Activated naive CD8-positive, alpha-beta T cell treated with anti-CD3 and anti-CD28 coated beads, Interleukin-2, amount 10 ng/mL, durations not matched to agents 7 days and 5 days (primary cell): ENCODE measurements around the gene RAB8B. TPM values are rescaled to one million over a fixed set of nuclear protein-coding genes. Genes with fewer than 3 reads are reported as not detected.

Experiments
- ATAC-seq: fragments of 150-1000 bp; cut with Tn5 transposase; one replicate; pipeline ENCODE4 v1.10.0; 2021; ENCODE audit warnings: low read depth, moderate library complexity
- POLR2A ChIA-PET: fragments of 350-600 bp; sonication (Branson Sonifier 250); formaldehyde crosslinking; loops from one replicate; lab custom pipeline; 2021; ENCODE audit warnings: antibody characterized with exemption; lab: Charles Lee
- DNase-seq: peaks from one replicate; pipeline ENCODE4 v3.0.0; 2021
- H3K27ac Mint-ChIP-seq: one replicate; pipeline ENCODE4 v1.8.0; 2022; ENCODE audit warnings: mild to moderate bottlenecking, mixed read lengths
- H3K27me3 Mint-ChIP-seq: one replicate; pipeline ENCODE4 v1.8.0; 2022; ENCODE audit warnings: mild to moderate bottlenecking, moderate library complexity, mixed read lengths
- H3K36me3 Mint-ChIP-seq: one replicate; pipeline ENCODE4 v1.8.0; 2021; ENCODE audit warnings: mild to moderate bottlenecking, mixed read lengths
- H3K4me1 Mint-ChIP-seq: one replicate; pipeline ENCODE4 v1.8.0; 2021; ENCODE audit warnings: mixed read lengths
- H3K4me3 Mint-ChIP-seq: one replicate; pipeline ENCODE4 v1.8.0; 2022; ENCODE audit warnings: mild to moderate bottlenecking, moderate library complexity, mixed read lengths
- H3K9me3 Mint-ChIP-seq: one replicate; pipeline ENCODE4 v1.8.0; 2021; ENCODE audit warnings: mixed read lengths
- total RNA-seq, 2 experiments: library from RNA; stranded (reverse); gene quantifications; one replicate each; pipeline ENCODE4 v1.2.3, GENCODE V29; 2021

Gene RAB8B
- total RNA-seq, 2 experiments from 2014 or later, result 111 TPM

GRCh38 chr15:63305260-63305659, 115.9 kb downstream of the RAB8B start:
- no peak for ATAC-seq
- DNase-seq, result no peak
- Mint-ChIP-seq H3K4me1 (no peaks in the 10 kb centered on the region), H3K27ac (no peak overlapping the region), H3K27me3 (no peaks in the 10 kb centered on the region), H3K9me3 (no peaks in the 10 kb centered on the region), H3K4me3 (no peak overlapping the region), H3K36me3 (no peaks in the 10 kb centered on the region)
- POLR2A ChIA-PET, result no interaction called here

GRCh38 chr15:63306492-63307073, 117.2 kb downstream of the RAB8B start:
- Mint-ChIP-seq H3K9me3 (no peaks in the 10 kb centered on the region), H3K27ac (no peak overlapping the region), H3K36me3 (peaks cover 3% of the 10 kb centered on the region), H3K4me3 (no peak overlapping the region), H3K4me1 (no peaks in the 10 kb centered on the region), H3K27me3 (no peaks in the 10 kb centered on the region)
- POLR2A ChIA-PET, result interaction anchor here (0.6 kb wide), 1 partner anchor 321 kb away, joined by 6 read pairs; no protein-coding TSS in a partner anchor
- DNase-seq, result no peak
- ATAC-seq, result no peak

- H3K4me1 Mint-ChIP-seq, result no peaks in the 10 kb centered on the region
- no peak for DNase-seq
- POLR2A ChIA-PET, result no interaction called here
- ATAC-seq, result no peak
- no peaks in the 10 kb centered on the region for H3K9me3 Mint-ChIP-seq
- no peak overlapping the region for H3K27ac Mint-ChIP-seq
- H3K4me3 Mint-ChIP-seq, result no peak overlapping the region
- peaks cover 3% of the 10 kb centered on the region for H3K36me3 Mint-ChIP-seq
- H3K27me3 Mint-ChIP-seq, result no peaks in the 10 kb centered on the region
Observed at GRCh38 chr15:63308491-63308890, 119.1 kb downstream of the RAB8B start.

- H3K9me3 Mint-ChIP-seq, result no peaks in the 10 kb centered on the region
- no peak overlapping the region for H3K27ac Mint-ChIP-seq
- POLR2A ChIA-PET, result no interaction called here
- no peak for ATAC-seq
- H3K36me3 Mint-ChIP-seq, result peaks cover 3% of the 10 kb centered on the region
- H3K27me3 Mint-ChIP-seq, result no peaks in the 10 kb centered on the region
- H3K4me3 Mint-ChIP-seq, result no peak overlapping the region
- no peak for DNase-seq
- H3K4me1 Mint-ChIP-seq, result no peaks in the 10 kb centered on the region
Observed at GRCh38 chr15:63308947-63309346, 119.5 kb downstream of the RAB8B start.

- no peak overlapping the region for H3K27ac Mint-ChIP-seq
- H3K36me3 Mint-ChIP-seq, result peaks cover 3% of the 10 kb centered on the region
- H3K27me3 Mint-ChIP-seq, result peaks cover 3% of the 10 kb centered on the region
- POLR2A ChIA-PET, result no interaction called here
- ATAC-seq (no peak), DNase-seq (no peak)
- no peaks in the 10 kb centered on the region for H3K4me1 Mint-ChIP-seq
- H3K4me3 Mint-ChIP-seq, result no peak overlapping the region
- H3K9me3 Mint-ChIP-seq, result no peaks in the 10 kb centered on the region
Observed at GRCh38 chr15:63310646-63311045, 121.2 kb downstream of the RAB8B start.

GRCh38 chr15:63312286-63312685, 122.9 kb downstream of the RAB8B start:
- no peaks in the 10 kb centered on the region for H3K9me3 Mint-ChIP-seq
- no peak for ATAC-seq
- no peak overlapping the region for H3K27ac Mint-ChIP-seq
- H3K4me1 Mint-ChIP-seq, result no peaks in the 10 kb centered on the region
- DNase-seq, result no peak
- peaks cover 3% of the 10 kb centered on the region for H3K36me3 Mint-ChIP-seq
- POLR2A ChIA-PET, result interaction anchor here (0.6 kb wide), 1 partner anchor 750 kb away, joined by 4 read pairs; no protein-coding TSS in a partner anchor
- peaks cover 4% of the 10 kb centered on the region for H3K27me3 Mint-ChIP-seq
- H3K4me3 Mint-ChIP-seq, result no peak overlapping the region

GRCh38 chr15:63313825-63314224, 124.4 kb downstream of the RAB8B start:
- POLR2A ChIA-PET, result no interaction called here
- ATAC-seq (no peak), DNase-seq (no peak)
- H3K27me3 Mint-ChIP-seq, result peaks cover 7% of the 10 kb centered on the region
- H3K4me1 Mint-ChIP-seq, result no peaks in the 10 kb centered on the region
- H3K27ac Mint-ChIP-seq, result no peak overlapping the region
- no peaks in the 10 kb centered on the region for H3K9me3 Mint-ChIP-seq
- H3K4me3 Mint-ChIP-seq, result no peak overlapping the region
- H3K36me3 Mint-ChIP-seq, result peaks cover 3% of the 10 kb centered on the region

- Mint-ChIP-seq H3K36me3 (peaks cover 3% of the 10 kb centered on the region), H3K4me1 (no peaks in the 10 kb centered on the region), H3K9me3 (no peaks in the 10 kb centered on the region), H3K27ac (no peak overlapping the region), H3K27me3 (peaks cover 7% of the 10 kb centered on the region), H3K4me3 (no peak overlapping the region)
- ATAC-seq (no peak), DNase-seq (no peak)
- POLR2A ChIA-PET, result no interaction called here
Observed at GRCh38 chr15:63314409-63314808, 125.0 kb downstream of the RAB8B start.

Other genes with a start within 250 kb of the RAB8B start
- gene TPM1, start 146.9 kb upstream of the RAB8B start, total RNA-seq, result 1 to 10 TPM; 9.9 TPM
- gene LACTB, start 67.7 kb upstream of the RAB8B start, total RNA-seq, result 10 to 100 TPM; 12.4 to 13.5 TPM
- 100 to 1,000 TPM; 177 to 179 TPM for gene RPS27L, start 32.1 kb upstream of the RAB8B start, total RNA-seq
- 10 to 100 TPM; 17.9 to 19.1 TPM for gene APH1B, start 88.0 kb downstream of the RAB8B start, total RNA-seq
- not detected for gene CA12, start 192.2 kb downstream of the RAB8B start, total RNA-seq